Activated naive CD4-positive, alpha-beta T cell treated with Interleukin-2 at 50 U/mL for 16 hours (primary cell): ENCODE measurements around the gene PIK3C2G.

Source experiments
- DNase-seq: peaks from one replicate; pipeline ENCODE4 v3.0.0-alpha.2; 2020

PIK3C2G gene

DNA sequence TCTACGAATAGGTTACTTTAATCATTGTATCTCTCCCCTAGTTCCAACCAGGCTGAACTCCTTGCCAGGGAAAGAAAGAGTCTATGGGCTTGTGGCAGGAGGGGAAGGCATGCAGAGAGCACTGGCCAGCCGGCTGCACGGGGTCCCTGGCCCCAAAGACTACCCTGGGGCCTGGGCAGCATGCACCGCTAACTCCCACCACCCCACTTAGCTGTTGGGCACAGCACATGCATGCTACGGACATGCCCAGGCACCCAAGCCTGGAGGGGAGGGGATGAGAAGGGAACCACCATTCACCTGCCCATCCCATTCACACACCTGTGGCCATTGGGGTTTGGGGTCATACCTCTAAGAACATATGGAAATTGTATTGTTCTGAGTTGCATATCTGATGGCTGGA is 94.1 kb downstream of the PIK3C2G start:
- DNase-seq, result no peak

DNA sequence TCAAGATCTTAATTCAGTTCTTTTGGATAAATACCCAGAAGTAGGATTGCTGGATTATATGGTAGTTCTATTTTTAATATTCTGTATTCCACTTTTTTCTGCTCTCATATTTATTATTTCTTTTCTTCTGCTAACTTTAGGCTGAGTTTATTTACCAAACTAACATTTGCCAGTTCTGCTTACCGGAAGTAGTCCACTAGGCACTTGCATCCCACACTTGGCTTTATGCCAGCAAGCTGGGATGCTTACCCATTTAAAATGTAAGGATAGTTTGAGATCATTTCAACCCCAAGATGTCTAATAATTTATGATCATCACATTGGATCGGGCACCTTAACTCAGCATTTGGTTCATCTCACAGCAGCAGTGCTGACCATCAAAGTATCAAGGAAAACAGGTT is 96.8 kb downstream of the PIK3C2G start:
- DNase-seq, result no peak

DNA sequence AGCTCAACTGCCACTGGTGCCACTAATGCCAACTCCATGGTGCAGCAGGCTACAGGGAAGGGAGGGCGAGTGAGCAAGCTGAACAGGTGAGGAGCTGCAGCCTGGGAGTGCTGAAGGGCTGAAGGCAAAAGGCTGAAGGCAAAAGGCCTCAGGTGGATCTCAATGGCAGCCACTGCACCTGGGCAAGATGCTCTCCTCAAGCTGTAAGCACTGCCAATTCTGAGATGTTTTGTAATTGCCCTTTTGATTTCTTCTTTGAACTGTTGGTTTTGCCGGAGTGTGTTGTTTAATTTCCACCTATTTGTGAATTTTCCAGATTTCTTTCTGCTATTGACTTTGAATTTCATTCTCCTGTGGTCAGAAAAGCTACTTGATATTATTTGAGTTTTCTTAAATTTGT is 97.6 kb downstream of the PIK3C2G start:
- no peak for DNase-seq

DNA sequence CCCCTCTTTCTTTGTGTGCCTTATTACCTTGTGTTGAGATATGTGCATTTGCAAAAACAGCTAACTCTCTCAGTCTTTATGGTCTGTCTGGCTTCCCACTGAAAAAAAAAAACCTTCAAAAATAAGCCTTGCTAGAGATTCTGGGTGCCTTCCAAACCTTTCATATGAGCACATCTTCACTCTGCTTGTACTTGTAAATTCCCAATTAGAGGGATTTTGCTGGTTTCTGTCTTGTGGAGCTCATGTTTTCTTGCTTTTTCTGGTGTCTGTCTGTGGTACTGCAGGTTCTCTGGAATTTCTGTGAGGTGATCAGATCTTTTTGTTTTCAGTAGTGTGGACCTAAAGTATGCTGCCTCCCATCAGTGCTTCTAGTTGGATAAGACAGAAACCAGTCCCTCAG is 100.1 kb downstream of the PIK3C2G start:
- no peak for DNase-seq

DNA sequence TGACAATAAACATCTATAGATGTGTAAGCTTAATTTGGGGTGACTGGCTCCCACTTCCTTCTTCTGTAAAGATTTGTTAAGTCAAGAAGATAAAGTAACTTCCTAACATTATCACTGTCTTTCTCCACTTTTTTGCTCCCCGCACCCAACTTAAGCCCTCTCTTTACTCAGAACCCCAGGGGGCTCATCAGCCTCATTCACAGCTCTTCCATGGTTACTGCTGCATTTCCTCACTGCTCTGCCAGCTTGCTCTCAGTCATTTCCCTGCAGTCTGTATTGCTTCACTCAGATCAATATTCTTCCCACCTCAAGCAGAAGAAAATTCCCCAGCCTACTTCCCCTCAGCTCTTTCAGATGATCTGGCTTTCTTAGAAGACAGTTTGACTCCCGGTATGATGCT is 102.0 kb downstream of the PIK3C2G start:
- DNase-seq, result no peak

DNA sequence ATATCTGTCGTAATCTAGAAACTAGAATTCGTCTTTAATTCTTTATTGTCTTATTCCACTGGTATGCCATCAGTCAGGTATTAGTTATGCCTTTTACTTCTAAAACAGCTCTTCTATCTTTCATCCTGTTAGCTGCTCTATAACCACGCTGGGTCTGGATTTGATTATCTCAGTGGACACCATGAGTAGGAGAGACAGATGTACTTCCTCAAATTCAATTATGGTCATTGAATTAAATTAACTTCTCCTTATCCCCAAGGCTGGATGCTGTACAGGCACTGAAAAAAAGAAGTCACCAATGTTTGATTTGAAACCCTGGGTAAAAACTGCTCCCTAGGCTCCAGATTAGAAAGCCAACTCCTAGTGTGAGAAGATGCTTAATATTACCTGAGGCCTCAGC is 107.3 kb downstream of the PIK3C2G start:
- DNase-seq, result no peak

DNA sequence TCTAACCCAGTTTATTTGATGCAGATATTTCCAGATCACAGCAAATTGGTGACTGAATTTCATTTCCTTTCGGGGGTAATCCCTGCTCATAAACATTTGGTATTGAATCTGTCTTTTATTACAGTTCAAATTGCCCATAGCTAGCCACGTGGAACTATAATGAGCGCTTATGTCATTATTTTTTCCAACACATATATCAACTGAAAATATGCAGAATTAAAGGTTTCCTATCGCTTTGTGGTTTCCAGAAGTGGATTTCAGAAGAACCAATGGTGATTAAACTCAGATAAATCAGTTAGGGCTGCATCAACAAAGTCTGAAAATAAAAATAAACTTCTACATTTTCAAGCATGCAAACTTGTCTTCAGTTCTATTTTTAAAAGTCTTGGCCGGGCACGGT is 111.9 kb downstream of the PIK3C2G start:
- DNase-seq, result no peak

DNA sequence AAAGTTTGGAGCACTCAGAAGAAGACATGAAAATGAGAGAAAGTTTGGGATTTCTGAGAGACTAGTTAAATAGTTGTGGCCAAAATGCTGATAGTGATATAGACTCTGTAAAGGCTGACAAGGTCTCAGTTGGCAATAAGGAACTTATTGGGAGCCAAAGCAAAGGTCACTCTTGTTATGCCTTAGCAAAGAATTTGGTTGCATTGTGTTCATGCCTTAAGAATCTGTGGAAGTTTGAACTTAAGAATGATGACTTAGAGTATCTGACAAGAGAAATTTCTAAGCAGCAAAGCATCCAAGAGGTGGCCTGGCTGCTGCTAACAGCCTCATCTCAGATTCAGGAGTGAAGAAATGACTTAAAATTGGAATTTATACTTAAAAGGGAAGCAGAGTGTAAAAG is 113.8 kb downstream of the PIK3C2G start:
- no peak for DNase-seq

DNA sequence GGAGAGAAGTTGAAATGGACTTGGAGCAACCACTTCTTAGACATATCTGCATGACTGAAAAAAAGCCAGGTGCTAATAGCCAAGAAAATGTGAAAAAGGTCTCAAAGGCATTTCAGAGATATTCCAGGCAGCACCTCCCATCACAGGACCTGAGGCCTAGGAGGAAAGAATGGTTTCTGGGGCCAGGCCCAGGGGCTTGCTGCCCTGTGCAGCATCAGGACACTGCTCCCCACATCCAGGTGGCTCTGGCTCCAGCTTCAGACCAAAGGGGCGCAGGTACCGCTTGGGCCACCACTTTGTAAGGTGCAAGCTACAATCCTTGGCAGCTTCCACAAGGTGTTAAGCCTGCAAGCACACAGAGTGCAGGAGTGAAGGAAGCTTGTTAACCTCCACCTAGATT is 114.3 kb downstream of the PIK3C2G start:
- no peak for DNase-seq

DNA sequence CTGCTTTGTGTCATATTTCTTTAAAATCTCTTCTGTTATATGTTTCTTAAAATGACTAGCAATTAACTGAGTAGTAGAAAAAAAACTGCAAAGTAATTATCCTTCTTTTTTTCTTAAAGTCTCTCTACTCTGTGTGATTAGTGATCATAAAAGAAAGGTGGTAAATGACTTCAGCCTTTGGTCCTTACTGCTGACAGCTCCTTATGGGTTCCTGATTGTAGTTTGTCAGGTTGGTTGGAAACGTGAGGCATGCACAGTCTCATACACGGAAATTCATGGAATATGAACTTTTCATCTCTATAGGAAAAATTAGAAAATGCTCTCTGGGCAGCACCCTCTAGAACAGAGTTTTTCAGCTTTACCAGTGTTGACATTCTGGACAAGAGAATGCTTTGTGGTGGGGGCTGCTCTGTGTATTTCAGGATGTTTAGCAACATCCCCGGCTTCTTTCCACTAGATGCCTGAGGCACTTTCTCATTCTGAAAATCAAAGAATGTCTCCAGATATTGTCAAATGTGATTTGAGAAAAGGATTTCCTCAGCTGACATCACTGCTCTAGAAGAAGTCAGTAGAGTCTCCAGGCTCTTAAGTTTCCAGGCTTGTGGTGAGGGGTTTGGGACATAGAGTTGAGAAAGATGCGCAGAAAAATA is 121.0 kb downstream of the PIK3C2G start:
- no peak for DNase-seq

DNA sequence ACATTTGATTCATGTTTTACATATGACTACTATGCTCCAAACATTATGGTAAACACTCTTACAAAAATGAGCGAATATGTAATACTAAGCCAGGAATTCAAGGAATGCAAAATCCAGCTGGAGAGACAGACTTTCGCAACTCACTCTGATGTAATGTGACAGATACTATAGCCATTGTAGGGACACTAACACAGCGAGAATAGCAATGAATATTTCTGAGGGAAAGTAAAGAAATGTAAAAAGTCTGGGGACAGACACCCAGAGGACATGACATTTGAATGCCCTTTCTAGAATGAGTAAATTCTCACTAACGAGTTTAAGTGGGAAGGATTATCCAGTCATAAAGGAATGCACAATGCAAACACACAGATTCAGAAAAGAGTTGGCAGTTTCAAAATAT is 121.9 kb downstream of the PIK3C2G start:
- DNase-seq, result no peak

DNA sequence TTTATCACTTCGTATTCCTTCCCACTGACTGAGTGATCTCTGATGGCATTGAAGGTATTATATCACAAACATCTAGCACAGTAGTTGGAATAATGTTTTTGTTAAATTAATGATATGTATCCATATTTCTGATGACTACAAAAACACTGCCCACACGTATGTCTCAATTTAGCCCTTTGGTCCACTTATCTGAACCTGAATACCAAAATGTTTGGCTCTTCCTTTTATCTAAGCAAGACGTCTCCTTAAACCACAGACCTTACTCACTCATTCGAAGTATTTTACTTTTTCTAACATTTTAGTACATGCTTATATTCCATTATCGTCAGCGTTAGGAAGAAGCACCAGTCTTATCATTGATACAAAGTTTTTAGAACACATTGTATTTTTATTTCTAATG is 126.4 kb downstream of the PIK3C2G start:
- no peak for DNase-seq

DNA sequence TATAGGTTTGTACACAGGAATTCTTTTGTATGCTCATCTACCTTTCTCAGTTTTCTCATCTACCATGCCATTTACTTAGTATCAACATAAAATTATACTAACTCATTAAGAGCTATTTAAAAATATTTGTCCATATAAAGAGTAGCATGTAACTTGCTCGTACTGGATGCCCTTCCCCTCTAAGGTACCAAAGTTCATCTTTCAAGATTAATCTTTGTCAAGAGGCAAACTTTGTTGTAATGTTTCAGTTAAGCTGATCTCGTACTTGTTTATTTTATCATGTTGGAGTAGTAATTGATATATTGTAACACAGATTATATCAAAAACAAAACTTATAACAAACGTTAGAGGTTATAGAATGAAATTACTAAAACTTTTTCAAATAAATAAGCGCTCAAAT is 128.5 kb downstream of the PIK3C2G start:
- DNase-seq, result no peak

DNA sequence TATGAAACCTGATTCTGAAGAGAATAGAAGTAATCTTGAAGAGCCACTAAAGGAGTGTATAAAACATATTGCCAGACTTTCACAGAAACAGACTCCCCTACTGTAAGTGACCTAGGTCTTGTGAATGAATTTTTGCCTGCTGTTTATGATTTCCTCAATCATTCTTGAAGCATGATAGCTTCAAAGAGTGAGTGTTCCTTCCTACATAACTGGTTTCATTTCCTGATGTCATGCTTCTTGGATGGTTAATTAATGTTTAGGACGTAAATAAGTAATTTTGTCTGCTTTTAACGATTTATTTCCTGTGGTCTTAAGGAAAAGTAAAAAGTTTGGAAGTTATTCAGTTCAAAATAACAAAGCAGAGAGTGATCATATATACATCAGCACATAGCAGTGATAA is 129.8 kb downstream of the PIK3C2G start:
- no peak for DNase-seq

DNA sequence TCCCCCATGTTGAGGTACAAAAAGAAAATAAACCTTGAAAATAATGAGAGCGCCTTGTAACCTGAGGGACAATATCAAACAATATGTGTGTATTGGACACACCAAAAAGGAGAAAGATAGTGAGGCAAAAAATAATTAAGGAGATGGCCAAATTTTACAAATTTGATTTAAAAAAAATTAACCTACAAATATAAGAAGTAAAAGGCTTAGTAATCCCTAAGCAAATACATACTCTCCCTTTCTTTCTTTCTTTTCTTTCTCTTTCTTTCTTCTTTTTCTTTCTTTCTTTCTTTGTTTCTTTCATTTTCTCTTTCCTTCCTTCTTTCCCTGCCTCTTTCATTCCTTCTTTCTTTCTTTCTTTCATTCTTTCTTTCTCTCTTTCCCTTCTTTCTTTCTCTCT is 133.4 kb downstream of the PIK3C2G start:
- DNase-seq, result no peak

DNA sequence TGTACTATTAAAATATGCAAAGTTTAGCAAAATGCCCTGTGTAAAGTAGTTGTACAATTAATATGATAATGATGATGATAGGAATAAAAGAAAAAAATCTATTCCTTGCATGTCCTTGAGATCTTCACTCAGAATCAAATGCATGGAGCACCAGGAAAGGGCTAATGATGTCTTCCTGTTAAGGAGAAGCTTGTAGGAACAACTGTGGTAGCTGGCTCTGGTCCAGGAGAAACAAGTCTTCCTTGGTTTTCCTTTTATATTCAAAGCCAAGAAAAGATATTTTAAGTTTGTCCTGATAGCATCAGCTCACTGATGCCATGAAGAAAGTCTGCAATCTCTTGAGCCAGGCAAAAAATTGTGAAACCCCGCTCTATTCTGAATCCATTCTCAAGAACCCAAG is 138.9 kb downstream of the PIK3C2G start:
- no peak for DNase-seq

DNA sequence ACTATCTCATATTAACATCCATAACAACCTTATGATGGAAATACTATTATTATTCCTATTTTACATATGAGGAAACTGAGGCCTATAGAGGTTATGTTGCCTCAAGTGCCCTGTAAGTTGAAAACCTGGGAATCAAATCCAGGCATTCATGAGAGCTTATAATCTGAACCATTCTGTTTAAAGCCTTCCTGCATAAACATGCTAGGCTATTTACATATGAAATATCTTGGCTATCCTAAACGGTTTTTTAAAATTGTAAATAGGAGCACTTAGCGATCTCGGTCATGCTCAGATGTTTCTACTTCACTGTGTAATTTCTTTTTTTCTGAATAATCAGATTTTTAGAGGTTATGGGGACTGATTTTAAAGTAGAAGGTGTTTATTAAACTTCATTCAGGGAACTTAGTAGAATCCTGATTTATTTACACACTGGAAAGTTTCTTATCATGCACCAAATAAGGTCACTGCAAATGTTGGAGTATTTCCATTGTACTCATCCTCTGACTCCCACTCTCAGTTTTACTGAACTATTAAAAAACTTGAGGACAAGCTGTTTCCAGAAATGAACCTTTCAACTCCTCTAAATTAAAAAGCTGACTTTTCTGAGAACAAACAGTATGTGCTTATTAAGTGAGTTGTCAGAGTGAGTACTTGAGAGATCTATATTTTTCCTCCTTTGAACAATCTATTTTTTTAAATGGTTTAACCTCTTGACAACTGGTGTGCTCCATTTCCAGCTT is 141.7 kb downstream of the PIK3C2G start:
- no peak for DNase-seq

DNA sequence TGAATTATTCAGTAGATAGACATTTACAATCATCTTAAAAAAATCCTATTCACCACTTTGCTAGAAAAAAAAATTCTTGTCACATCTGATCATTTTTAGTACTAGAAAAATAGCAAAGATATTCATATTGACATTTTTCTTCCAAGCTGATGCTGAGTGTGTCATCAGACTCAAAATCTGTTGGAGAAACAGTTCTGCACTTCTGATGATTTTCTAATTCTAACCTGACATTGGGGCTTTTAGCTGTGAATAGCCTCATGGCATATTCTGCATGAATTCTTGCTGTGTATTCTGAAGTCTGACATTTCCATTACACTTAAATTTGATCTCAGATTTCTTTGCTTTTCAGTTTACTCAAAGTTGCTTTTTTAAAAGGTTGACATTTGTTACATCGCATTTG is 150.1 kb downstream of the PIK3C2G start:
- DNase-seq, result no peak

DNA sequence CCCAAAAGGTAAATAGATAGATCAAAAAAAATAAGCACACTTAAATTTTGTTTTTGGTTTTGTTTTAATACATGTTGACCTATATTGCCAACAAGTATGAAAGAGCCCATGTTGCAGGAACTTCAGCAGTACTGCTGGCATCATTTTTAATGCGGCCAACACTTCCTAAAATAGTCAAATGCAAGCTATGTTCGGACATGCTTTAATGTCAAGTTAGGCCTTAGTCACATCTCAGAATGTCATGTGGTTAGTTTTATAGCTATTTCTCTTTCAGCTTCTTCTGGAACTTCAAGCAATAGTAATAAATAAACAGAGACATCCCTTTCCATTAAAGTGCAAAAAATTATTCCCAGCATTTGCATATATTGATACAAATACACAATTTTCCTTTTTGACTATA is 153.4 kb downstream of the PIK3C2G start:
- DNase-seq, result no peak

DNA sequence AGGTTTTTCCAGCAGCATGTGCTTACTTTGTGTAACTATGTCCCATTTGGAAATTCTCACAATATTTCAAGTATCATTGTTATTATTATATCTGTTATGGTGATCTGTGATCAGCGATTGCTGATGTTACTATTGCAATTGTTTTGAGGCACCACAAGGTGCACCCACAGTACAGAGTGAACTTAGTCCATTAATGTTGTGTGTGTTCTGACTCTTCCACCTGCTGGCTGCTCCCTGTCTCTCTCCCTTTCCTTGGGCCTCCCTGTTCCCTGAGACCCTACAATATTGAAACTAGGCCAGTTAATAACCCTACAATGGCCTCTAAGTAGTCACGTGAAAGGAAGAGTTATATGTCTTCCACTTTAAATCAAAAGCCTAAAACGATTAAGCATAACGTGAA is 153.9 kb downstream of the PIK3C2G start:
- no peak for DNase-seq

DNA sequence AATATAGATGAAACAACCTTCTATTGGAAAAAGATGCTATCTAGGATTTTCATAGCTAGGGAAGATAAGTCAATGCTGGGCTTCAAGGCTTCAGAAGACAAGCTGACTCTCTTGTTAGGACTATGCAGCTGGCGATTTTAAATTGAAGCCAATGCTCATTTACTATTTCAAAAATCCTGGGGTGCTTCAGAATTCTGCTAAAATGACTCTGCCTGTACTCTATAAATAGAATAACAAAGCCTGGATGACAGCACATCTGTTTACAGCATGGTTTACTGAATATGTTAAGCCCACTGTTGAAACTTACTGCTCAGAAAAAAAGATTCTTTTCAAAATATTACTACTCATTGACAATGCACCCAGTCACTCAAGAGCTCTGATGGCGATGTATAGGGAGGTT is 155.1 kb downstream of the PIK3C2G start:
- no peak for DNase-seq

DNA sequence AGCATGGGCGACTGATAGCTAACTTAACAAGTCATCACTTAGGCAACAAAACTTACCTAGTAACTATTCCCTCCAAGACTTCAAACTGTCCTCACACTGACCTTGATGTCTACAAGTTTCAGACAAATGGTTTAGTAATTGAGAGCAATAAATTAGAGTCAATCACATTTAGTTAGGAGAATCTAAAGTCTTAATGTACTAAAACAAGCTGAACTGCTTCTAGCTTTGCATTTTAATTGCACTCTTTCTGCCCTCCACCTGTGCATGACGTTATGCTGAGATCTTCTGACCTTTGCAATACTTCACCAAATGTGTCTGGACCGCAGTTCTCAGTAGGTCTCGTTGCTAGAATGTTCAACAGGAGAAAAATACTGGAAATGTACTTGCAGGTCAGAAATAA is 158.0 kb downstream of the PIK3C2G start:
- DNase-seq, result no peak

DNA sequence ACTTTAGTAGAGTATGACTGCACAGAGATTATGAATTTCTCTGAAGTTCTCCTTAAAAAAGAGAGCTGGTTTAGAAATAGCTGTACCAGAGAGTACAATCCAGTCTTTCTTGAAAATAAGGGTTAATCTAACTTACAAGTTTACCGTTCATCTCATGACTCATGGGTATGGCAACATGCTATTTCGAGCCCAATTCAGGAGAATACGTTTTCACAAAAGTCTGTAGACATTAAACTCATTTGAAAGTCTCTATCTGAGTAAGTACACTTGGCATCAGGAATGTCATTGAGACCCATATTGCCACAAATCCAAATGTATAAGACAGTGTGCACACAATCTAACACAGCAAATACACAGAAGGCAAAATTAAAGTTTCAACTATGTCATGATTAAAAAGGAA is 160.5 kb downstream of the PIK3C2G start:
- DNase-seq, result no peak

DNA sequence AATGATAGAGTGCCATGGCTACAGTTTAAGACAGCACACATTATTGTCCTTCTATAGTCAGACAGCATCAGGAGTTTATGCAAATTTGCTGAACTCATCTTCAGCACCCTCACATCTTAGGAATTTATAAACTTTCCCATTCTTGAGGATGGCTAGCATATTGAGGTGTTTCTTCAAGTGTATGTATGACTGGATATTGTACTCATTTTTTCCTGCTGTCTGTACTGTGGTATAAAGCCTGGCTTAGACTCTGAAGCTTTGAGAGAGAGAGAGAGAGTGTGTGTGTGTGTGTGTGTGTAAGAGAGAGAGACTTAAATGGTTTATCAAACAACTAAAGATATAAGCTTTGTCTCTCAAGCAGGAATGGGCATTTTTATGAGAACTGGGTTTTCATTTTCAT is 161.6 kb downstream of the PIK3C2G start:
- DNase-seq, result no peak

DNA sequence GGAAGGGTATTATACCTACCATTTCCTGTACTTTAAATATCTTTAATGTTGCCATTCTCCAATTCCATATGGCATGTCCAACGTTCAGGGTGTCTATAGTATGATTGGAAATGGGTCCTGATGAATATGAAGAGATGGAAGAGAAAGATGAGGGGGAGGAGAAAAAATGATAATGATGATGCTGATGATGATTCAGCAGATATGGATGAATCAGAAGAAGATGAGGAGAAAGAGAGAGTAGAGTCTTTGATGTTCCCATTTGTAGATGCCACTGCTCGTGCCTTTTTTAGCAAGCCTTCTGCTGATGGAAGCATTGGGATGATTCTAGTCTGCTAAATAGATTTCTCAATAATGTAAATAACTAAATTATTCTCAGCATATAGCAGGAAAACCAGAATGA is 163.5 kb downstream of the PIK3C2G start:
- no peak for DNase-seq
